Neural cell (in vitro differentiated cells): Measurements from ENCODE around the gene WDR87. TPM values are rescaled to one million over a fixed set of nuclear protein-coding genes. Genes with fewer than 3 reads are reported as not detected.

Source experiments
- H2AFZ ChIP-seq: fragments of 200-600, 300-800 bp; sonication (generic), shearing (Covaris generic); 2 replicates; pipeline ENCODE4 v1.6.0; 2014; ENCODE audit warnings: low read depth, mild to moderate bottlenecking, antibody characterized with exemption, low read length, moderate library complexity
- H3F3A ChIP-seq: fragments of 200-600 bp; shearing (Covaris generic); 2 replicates; pipeline ENCODE4 v1.6.1; 2016; ENCODE audit warnings: mild to moderate bottlenecking, moderate library complexity, mixed read lengths, antibody characterized with exemption, low read length; ENCODE audit not compliant: insufficient read depth, poor library complexity, severe bottlenecking
- H3K27ac ChIP-seq: fragments of 200-600, 300-800 bp; sonication (generic), shearing (Covaris generic); 2 replicates; pipeline ENCODE4 v1.5.1; 2014; ENCODE audit warnings: mild to moderate bottlenecking, low read length, moderate library complexity
- H3K27me3 ChIP-seq: fragments of 300-800, 200-600 bp; sonication (generic), shearing (Covaris generic); 2 replicates; pipeline ENCODE4 v1.6.0; 2014; ENCODE audit warnings: mild to moderate bottlenecking, low read depth, low read length, moderate library complexity; ENCODE audit not compliant: insufficient read depth
- H3K36me3 ChIP-seq: fragments of 300-800, 200-600 bp; sonication (generic), shearing (Covaris generic); 2 replicates; pipeline ENCODE4 v1.5.1; 2014; ENCODE audit warnings: mild to moderate bottlenecking, antibody characterized with exemption, low read length, moderate library complexity; ENCODE audit not compliant: insufficient read depth
- H3K4me2 ChIP-seq: fragments of 300-800, 200-600 bp; sonication (generic), shearing (Covaris generic); 2 replicates; pipeline ENCODE4 v1.6.0; 2014; ENCODE audit warnings: mild to moderate bottlenecking, low read length
- H3K4me3 ChIP-seq: fragments of 300-800, 200-600 bp; sonication (generic), shearing (Covaris generic); 2 replicates; pipeline ENCODE4 v1.5.1; 2014; ENCODE audit warnings: mild to moderate bottlenecking, low read length, moderate library complexity
- H3K79me2 ChIP-seq: fragments of 200-600 bp; shearing (Covaris generic); replicated peaks from 2 replicates; pipeline ENCODE4 v1.6.0; 2014; ENCODE audit warnings: mild to moderate bottlenecking, low read length, moderate library complexity; ENCODE audit not compliant: insufficient read depth
- H3K9ac ChIP-seq: fragments of 300-800, 200-600 bp; sonication (generic), shearing (Covaris generic); 2 replicates; pipeline ENCODE4 v1.6.1; 2016; ENCODE audit warnings: mild to moderate bottlenecking, low read length, mixed read lengths
- H3K9me2 ChIP-seq: fragments of 200-600 bp; shearing (Covaris generic); 2 replicates; pipeline ENCODE4 v1.6.1; 2016; ENCODE audit warnings: mild to moderate bottlenecking, low read length, mixed read lengths; ENCODE audit not compliant: insufficient read depth
- H3K9me3 ChIP-seq: fragments of 200-600, 300-800 bp; sonication (generic), shearing (Covaris generic); 2 replicates; pipeline ENCODE4 v1.6.1; 2016; ENCODE audit warnings: mild to moderate bottlenecking, mixed run types, low read length, moderate library complexity, mixed read lengths
- H4K20me1 ChIP-seq: fragments of 200-600 bp; shearing (Covaris generic); 2 replicates; pipeline ENCODE4 v1.6.1; 2016; ENCODE audit warnings: mild to moderate bottlenecking, mixed run types; ENCODE audit not compliant: insufficient read depth
- EP300 ChIP-seq: fragments of 450-650 bp; conservative IDR thresholded peaks from 2 replicates; pipeline ENCODE4 v1.6.1; 2014; ENCODE audit warnings: antibody characterized with exemption, mild to moderate bottlenecking, moderate library complexity; ENCODE audit not compliant: poor library complexity, severe bottlenecking
- EZH2 ChIP-seq: fragments of 200-600, 300-800 bp; shearing (Covaris generic), sonication (generic); IDR thresholded peaks from 2 replicates; pipeline ENCODE4 v1.6.1; 2014; ENCODE audit warnings: antibody characterized with exemption, low read length, borderline replicate concordance, mild to moderate bottlenecking; ENCODE audit not compliant: insufficient read depth, poor library complexity, severe bottlenecking
- MXI1 ChIP-seq: fragments of 450-650 bp; conservative IDR thresholded peaks from 2 replicates; pipeline ENCODE4 v1.6.1; 2014; ENCODE audit warnings: antibody characterized with exemption, mild to moderate bottlenecking; ENCODE audit not compliant: poor library complexity, severe bottlenecking
- POLR2AphosphoS5 ChIP-seq: IDR thresholded peaks from 2 replicates; pipeline ENCODE4 v1.6.1; 2012
- RAD21 ChIP-seq: fragments of 450-650 bp; conservative IDR thresholded peaks from 2 replicates; pipeline ENCODE4 v1.6.1; 2014; ENCODE audit warnings: antibody characterized with exemption, mild to moderate bottlenecking, moderate library complexity
- SMC3 ChIP-seq: fragments of 450-650 bp; conservative IDR thresholded peaks from 2 replicates; pipeline ENCODE4 v1.6.1; 2014; ENCODE audit warnings: antibody characterized with exemption, mild to moderate bottlenecking, moderate library complexity; ENCODE audit not compliant: poor library complexity
- TAF1 ChIP-seq: IDR thresholded peaks from 2 replicates; pipeline ENCODE4 v1.6.1; 2012; ENCODE audit warnings: low read depth
- polyA plus RNA-seq: library from polyadenylated mRNA; depleted of rRNA; stranded (reverse); fragments of >200 nt; gene quantifications from 2 replicates; pipeline ENCODE4 v1.2.3, GENCODE V29; 2014
- TF ChIP-seq, protein P1 (sequence below): fragments of 450-650 bp; IDR thresholded peaks from 2 replicates; pipeline ENCODE4 v1.5.1; 2014; ENCODE audit warnings: antibody characterized with exemption, mild to moderate bottlenecking, moderate library complexity; ENCODE audit not compliant: poor library complexity, severe bottlenecking
- TF ChIP-seq, protein P2 (sequence below): IDR thresholded peaks from 2 replicates; pipeline ENCODE4 v1.6.1; 2012; ENCODE audit warnings: borderline replicate concordance

Gene WDR87
- polyA plus RNA-seq, 1 donor from 2014 or later = not detected

DNA sequence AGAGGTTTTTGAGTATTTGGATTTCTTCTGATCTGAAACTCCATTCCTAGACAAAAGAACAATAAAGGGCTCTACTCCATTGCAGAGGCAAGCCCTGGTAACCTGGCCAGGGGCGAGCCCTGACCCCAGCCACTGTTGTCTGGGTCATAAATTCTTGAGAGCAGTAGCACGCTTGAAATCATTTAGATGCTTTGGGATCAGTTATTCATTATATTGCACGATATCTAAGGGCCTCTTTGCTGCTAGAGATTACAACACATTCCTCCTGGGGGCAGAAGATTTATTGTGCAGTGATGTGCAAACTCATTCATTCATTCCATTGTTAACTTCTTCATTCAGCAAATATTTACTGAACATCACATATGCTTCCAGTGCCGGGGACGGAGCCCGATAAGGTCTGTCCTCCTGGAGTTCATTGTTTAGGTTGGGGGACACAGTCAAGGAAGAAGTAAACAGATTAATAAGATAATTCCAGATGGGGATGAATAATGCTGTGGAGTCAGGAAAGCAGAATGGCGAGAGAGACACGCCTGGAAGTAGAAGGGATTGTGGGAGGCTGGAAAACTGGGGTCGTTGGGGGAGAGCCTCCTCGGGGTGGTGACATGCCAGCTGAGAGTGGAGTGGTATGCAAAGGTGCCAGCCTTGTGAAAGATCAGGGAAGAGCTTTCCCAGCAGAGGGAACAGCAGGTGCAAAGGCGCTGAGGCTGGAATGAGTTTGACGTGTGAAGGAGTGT, 35.6 kb upstream of the WDR87 start:
- H3K27ac ChIP-seq = no peak overlapping the region
- no peak overlapping the region for H2AFZ ChIP-seq
- no peak overlapping the region for H3K4me3 ChIP-seq
- no peaks in the 10 kb centered on the region for H3K9me3 ChIP-seq
- no peaks in the 10 kb centered on the region for H3K9me2 ChIP-seq
- H3F3A ChIP-seq = no peaks in the 10 kb centered on the region
- H3K79me2 ChIP-seq = no peaks in the 10 kb centered on the region
- no peak overlapping the region for H3K9ac ChIP-seq
- no peaks in the 10 kb centered on the region for H4K20me1 ChIP-seq
- no peaks in the 10 kb centered on the region for H3K36me3 ChIP-seq
- no peak for TF ChIP-seq RAD21
- TF ChIP-seq EP300 = no peak
- TF ChIP-seq, protein P1, sequence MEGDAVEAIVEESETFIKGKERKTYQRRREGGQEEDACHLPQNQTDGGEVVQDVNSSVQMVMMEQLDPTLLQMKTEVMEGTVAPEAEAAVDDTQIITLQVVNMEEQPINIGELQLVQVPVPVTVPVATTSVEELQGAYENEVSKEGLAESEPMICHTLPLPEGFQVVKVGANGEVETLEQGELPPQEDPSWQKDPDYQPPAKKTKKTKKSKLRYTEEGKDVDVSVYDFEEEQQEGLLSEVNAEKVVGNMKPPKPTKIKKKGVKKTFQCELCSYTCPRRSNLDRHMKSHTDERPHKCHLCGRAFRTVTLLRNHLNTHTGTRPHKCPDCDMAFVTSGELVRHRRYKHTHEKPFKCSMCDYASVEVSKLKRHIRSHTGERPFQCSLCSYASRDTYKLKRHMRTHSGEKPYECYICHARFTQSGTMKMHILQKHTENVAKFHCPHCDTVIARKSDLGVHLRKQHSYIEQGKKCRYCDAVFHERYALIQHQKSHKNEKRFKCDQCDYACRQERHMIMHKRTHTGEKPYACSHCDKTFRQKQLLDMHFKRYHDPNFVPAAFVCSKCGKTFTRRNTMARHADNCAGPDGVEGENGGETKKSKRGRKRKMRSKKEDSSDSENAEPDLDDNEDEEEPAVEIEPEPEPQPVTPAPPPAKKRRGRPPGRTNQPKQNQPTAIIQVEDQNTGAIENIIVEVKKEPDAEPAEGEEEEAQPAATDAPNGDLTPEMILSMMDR = no peak
- no peak for TF ChIP-seq SMC3
- TF ChIP-seq, protein P2, sequence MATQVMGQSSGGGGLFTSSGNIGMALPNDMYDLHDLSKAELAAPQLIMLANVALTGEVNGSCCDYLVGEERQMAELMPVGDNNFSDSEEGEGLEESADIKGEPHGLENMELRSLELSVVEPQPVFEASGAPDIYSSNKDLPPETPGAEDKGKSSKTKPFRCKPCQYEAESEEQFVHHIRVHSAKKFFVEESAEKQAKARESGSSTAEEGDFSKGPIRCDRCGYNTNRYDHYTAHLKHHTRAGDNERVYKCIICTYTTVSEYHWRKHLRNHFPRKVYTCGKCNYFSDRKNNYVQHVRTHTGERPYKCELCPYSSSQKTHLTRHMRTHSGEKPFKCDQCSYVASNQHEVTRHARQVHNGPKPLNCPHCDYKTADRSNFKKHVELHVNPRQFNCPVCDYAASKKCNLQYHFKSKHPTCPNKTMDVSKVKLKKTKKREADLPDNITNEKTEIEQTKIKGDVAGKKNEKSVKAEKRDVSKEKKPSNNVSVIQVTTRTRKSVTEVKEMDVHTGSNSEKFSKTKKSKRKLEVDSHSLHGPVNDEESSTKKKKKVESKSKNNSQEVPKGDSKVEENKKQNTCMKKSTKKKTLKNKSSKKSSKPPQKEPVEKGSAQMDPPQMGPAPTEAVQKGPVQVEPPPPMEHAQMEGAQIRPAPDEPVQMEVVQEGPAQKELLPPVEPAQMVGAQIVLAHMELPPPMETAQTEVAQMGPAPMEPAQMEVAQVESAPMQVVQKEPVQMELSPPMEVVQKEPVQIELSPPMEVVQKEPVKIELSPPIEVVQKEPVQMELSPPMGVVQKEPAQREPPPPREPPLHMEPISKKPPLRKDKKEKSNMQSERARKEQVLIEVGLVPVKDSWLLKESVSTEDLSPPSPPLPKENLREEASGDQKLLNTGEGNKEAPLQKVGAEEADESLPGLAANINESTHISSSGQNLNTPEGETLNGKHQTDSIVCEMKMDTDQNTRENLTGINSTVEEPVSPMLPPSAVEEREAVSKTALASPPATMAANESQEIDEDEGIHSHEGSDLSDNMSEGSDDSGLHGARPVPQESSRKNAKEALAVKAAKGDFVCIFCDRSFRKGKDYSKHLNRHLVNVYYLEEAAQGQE = no peak
- TF ChIP-seq EZH2 = no peak
- TF ChIP-seq POLR2AphosphoS5 = no peak
- TF ChIP-seq MXI1 = no peak
- no peak for TF ChIP-seq TAF1
- no peak overlapping the region for H3K4me2 ChIP-seq
- H3K27me3 ChIP-seq = no peaks in the 10 kb centered on the region

DNA sequence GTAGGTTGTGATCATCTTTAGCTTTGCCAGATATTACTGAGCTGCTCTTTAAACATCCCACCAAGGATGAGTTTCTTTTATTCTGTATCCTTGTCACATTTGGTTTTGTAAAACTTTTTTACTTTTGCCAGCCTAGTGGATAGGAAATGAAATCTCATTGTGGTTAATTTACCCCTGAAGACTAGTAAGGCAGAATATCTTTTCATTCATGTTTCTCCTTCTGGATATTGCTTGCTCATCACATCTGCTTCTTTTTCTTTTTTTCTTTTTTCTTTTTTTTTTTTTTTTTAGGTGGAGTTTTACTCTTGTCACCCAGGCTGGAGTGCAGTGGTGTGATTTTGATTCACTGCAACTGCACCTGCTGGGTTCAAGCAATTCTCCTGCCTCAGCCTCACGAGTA, 32.0 kb upstream of the WDR87 start:
- no peak overlapping the region for H3K27ac ChIP-seq
- H3K4me3 ChIP-seq = no peak overlapping the region
- H3K79me2 ChIP-seq = no peaks in the 10 kb centered on the region
- H2AFZ ChIP-seq = no peak overlapping the region
- no peak overlapping the region for H3K9ac ChIP-seq
- no peaks in the 10 kb centered on the region for H3K36me3 ChIP-seq
- H4K20me1 ChIP-seq = no peaks in the 10 kb centered on the region
- no peaks in the 10 kb centered on the region for H3F3A ChIP-seq
- H3K27me3 ChIP-seq = no peaks in the 10 kb centered on the region
- H3K9me3 ChIP-seq = no peaks in the 10 kb centered on the region
- TF ChIP-seq TAF1 = no peak
- no peak for TF ChIP-seq EZH2
- TF ChIP-seq, protein P2 = no peak
- TF ChIP-seq SMC3 = no peak
- no peak for TF ChIP-seq MXI1
- no peak for TF ChIP-seq EP300
- TF ChIP-seq RAD21 = no peak
- TF ChIP-seq, protein P1 = no peak
- no peak for TF ChIP-seq POLR2AphosphoS5
- no peaks in the 10 kb centered on the region for H3K9me2 ChIP-seq
- no peak overlapping the region for H3K4me2 ChIP-seq
